CD4-positive, alpha-beta T cell (primary cell): Measurements from ENCODE around the gene RPTOR. TPM values are rescaled to one million over a fixed set of nuclear protein-coding genes. Genes with fewer than 3 reads are reported as not detected.

Source experiments
- ATAC-seq: fragments of 200-7000 bp; cut with Tn5 transposase; one replicate; pipeline ENCODE4 v1.10.0; 2022; ENCODE audit warnings: mild to moderate bottlenecking; ENCODE audit not compliant: poor library complexity
- CTCF ChIA-PET: fragments of 350-600 bp; sonication (Branson Sonifier 250); formaldehyde crosslinking; loops from one replicate; lab custom pipeline; 2021; ENCODE audit warnings: antibody characterized with exemption, inconsistent platforms; lab: Charles Lee
- POLR2A ChIA-PET: fragments of 350-600 bp; sonication (Branson Sonifier 250); formaldehyde crosslinking; loops from one replicate; lab custom pipeline; 2021; ENCODE audit warnings: antibody characterized with exemption, inconsistent platforms; lab: Charles Lee
- DNase-seq, 14 experiments: peaks; one replicate each; pipeline ENCODE4 v3.0.0-alpha.2; 2013 to 2020; ENCODE audit warnings: mixed read lengths in 2 of 14
- H3K27ac ChIP-seq, 2 donors: one replicate each; pipeline versions ENCODE4 v1.5.1 to v1.7.0; 2013; ENCODE audit warnings: low read length in 2 of 2, low read depth in 1 of 2, mild to moderate bottlenecking in 1 of 2
- H3K27me3 ChIP-seq, 2 experiments: 1 replicate in 1 of 2; 2 replicates in 1 of 2; pipeline versions ENCODE4 v1.6.1 to v1.7.0; 2013; ENCODE audit warnings: low read length in 2 of 2, control low read depth in 1 of 2, mild to moderate bottlenecking in 1 of 2, moderate library complexity in 1 of 2; ENCODE audit not compliant: insufficient read depth in 2 of 2, control insufficient read depth in 1 of 2
- H3K36me3 ChIP-seq: one replicate; pipeline ENCODE4 v1.6.1; 2013; ENCODE audit warnings: low read length, control low read depth; ENCODE audit not compliant: insufficient read depth
- H3K4me1 ChIP-seq: one replicate; pipeline ENCODE4 v1.6.1; 2013; ENCODE audit warnings: low read length, control low read depth; ENCODE audit not compliant: insufficient read depth
- H3K4me3 ChIP-seq: one replicate; pipeline ENCODE4 v1.5.1; 2013; ENCODE audit warnings: mild to moderate bottlenecking, low read length, moderate library complexity
- H3K9me3 ChIP-seq, 2 experiments: 1 replicate in 1 of 2; 2 replicates in 1 of 2; pipeline versions ENCODE4 v1.6.1 to v1.7.0; 2013; ENCODE audit warnings: low read length in 2 of 2, mild to moderate bottlenecking in 2 of 2, control low read depth in 1 of 2, moderate library complexity in 1 of 2; ENCODE audit not compliant: control insufficient read depth in 1 of 2, insufficient read depth in 1 of 2
- H3K27ac Mint-ChIP-seq: one replicate; pipeline ENCODE4 v1.8.0; 2020; ENCODE audit warnings: mixed read lengths
- H3K27me3 Mint-ChIP-seq: one replicate; pipeline ENCODE4 v1.8.0; 2021; ENCODE audit warnings: mixed read lengths
- H3K36me3 Mint-ChIP-seq: one replicate; pipeline ENCODE4 v1.8.0; 2021; ENCODE audit warnings: low read depth, mixed read lengths
- H3K4me1 Mint-ChIP-seq: one replicate; pipeline ENCODE4 v1.8.0; 2021; ENCODE audit warnings: low read depth, mixed read lengths
- H3K4me3 Mint-ChIP-seq: one replicate; pipeline ENCODE4 v1.8.0; 2020; ENCODE audit warnings: mild to moderate bottlenecking, mixed read lengths
- H3K9me3 Mint-ChIP-seq: one replicate; pipeline ENCODE4 v1.8.0; 2020; ENCODE audit warnings: mixed read lengths
- CTCF ChIP-seq: fragments of 200-600 bp; IDR thresholded peaks from one replicate; pipeline ENCODE4 v1.8.0; 2022; ENCODE audit warnings: antibody characterized with exemption, mild to moderate bottlenecking
- intact Hi-C, 2 experiments: fragments of 100-400 bp; cut with DNase I in 1 of 2; cut with micrococcal nuclease in 1 of 2; formaldehyde crosslinking; loops; one replicate each; pipeline versions ENCODE4 v1.15.1 to v1.9.0; 2023 to 2025; cut with DNase I, micrococcal nuclease
- total RNA-seq, 174 experiments: library from RNA in 2 of 174; stranded (reverse) in 2 of 174; gene quantifications; one replicate each; pipeline ENCODE4 v1.2.3 and lab custom pipeline; 2021 to 2026

Gene RPTOR
- total RNA-seq, 2 experiments from 2014 or later = 45.0 to 47.1 TPM

- no peak for TF ChIP-seq CTCF
- Histone ChIP-seq H3K4me3 (no peak overlapping the region), H3K9me3 (peaks cover 0 to 13% of the 10 kb centered on the region in 2 experiments), H3K27ac (no peak overlapping the region), H3K27me3 (peaks cover 4 to 7% of the 10 kb centered on the region in 2 experiments), H3K36me3 (no peaks in the 10 kb centered on the region), H3K4me1 (peaks cover 3% of the 10 kb centered on the region)
- intact Hi-C loops = no loop called here
- Mint-ChIP-seq H3K4me3 (no peak overlapping the region), H3K27me3 (peaks cover 14% of the 10 kb centered on the region), H3K4me1 (no peaks in the 10 kb centered on the region), H3K27ac (no peak overlapping the region), H3K36me3 (peaks cover 18% of the 10 kb centered on the region), H3K9me3 (peaks cover 8% of the 10 kb centered on the region)
- DNase-seq (no peak), ATAC-seq (no peak)
- ChIA-PET CTCF (interaction anchor here (0.9 kb wide), 1 partner anchor 91 kb away, joined by 4 read pairs; no protein-coding TSS in a partner anchor), POLR2A (no interaction called here)
Measured at GRCh38 chr17:81010935-81011334, 466.3 kb downstream of the RPTOR start.

- H3K4me3 ChIP-seq = no peak overlapping the region
- peaks cover 0 to 16% of the 10 kb centered on the region in 2 experiments for H3K9me3 ChIP-seq
- intact Hi-C loops = no loop called here
- Mint-ChIP-seq H3K36me3 (peaks cover 18% of the 10 kb centered on the region), H3K27me3 (peaks cover 4% of the 10 kb centered on the region), H3K27ac (no peak overlapping the region), H3K4me1 (peaks cover 4% of the 10 kb centered on the region), H3K9me3 (peaks cover 8% of the 10 kb centered on the region), H3K4me3 (no peak overlapping the region)
- DNase-seq (no peak), ATAC-seq (no peak)
- peaks cover 3% of the 10 kb centered on the region for H3K4me1 ChIP-seq
- TF ChIP-seq CTCF = no peak
- ChIA-PET POLR2A (no interaction called here), CTCF (no interaction called here)
- no peak overlapping the region for H3K27ac ChIP-seq
- no peaks in the 10 kb centered on the region for H3K36me3 ChIP-seq
- H3K27me3 ChIP-seq = peaks cover 0 to under 1% of the 10 kb centered on the region in 2 experiments
Measured at GRCh38 chr17:81011951-81012350, 467.3 kb downstream of the RPTOR start.

GRCh38 chr17:81012574-81013447 lies 468.2 kb downstream of the RPTOR start:
- Histone ChIP-seq H3K4me3 (no peak overlapping the region), H3K36me3 (no peaks in the 10 kb centered on the region), H3K27ac (no peak overlapping the region), H3K27me3 (no peaks in the 10 kb centered on the region), H3K4me1 (peaks cover 11% of the 10 kb centered on the region), H3K9me3 (peaks cover 0 to 16% of the 10 kb centered on the region in 2 experiments)
- POLR2A ChIA-PET = interaction anchor here (0.6 kb wide), 1 partner anchor 11 kb away, joined by 4 read pairs; no protein-coding TSS in a partner anchor
- ATAC-seq = no peak
- no peak for TF ChIP-seq CTCF
- Mint-ChIP-seq H3K36me3 (peaks cover 18% of the 10 kb centered on the region), H3K27me3 (no peaks in the 10 kb centered on the region), H3K27ac (no peak overlapping the region), H3K9me3 (peaks cover 8% of the 10 kb centered on the region), H3K4me1 (peaks cover 10% of the 10 kb centered on the region), H3K4me3 (no peak overlapping the region)
- CTCF ChIA-PET = interaction anchor here (1.0 kb wide), 1 partner anchor 11 kb away, joined by 3 read pairs; no protein-coding TSS in a partner anchor
- peak in 1 of 14 experiments; percentile 0 for DNase-seq
- intact Hi-C loops = no loop called here
